ENCODE data around the gene FAM161B.

DNA sequence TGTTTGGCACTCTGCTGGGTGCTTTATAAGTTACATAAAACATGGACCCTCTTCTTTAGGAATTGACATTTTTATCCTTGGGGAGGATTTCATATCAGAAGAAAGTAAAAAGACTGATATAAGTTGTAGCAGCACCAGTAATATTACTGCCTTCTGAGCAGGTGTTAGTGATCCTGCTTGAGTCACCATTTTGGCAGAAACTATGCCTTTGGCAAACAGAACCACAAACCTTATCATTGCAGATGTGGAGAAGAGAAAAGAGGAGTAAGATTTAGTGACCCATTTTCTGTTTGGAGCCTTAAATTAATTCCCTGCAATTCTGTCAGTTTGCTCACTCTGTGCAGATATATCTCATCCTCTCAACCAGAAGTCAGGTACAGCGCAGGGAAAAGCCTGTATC lies 40.2 kb downstream of the FAM161B start:
- TF ChIP-seq, protein P1, sequence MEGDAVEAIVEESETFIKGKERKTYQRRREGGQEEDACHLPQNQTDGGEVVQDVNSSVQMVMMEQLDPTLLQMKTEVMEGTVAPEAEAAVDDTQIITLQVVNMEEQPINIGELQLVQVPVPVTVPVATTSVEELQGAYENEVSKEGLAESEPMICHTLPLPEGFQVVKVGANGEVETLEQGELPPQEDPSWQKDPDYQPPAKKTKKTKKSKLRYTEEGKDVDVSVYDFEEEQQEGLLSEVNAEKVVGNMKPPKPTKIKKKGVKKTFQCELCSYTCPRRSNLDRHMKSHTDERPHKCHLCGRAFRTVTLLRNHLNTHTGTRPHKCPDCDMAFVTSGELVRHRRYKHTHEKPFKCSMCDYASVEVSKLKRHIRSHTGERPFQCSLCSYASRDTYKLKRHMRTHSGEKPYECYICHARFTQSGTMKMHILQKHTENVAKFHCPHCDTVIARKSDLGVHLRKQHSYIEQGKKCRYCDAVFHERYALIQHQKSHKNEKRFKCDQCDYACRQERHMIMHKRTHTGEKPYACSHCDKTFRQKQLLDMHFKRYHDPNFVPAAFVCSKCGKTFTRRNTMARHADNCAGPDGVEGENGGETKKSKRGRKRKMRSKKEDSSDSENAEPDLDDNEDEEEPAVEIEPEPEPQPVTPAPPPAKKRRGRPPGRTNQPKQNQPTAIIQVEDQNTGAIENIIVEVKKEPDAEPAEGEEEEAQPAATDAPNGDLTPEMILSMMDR (IDR thresholded peaks at IDR 0.05; ENCODE audit: insufficient read depth, low read length): no peak
- TF ChIP-seq, protein P2, sequence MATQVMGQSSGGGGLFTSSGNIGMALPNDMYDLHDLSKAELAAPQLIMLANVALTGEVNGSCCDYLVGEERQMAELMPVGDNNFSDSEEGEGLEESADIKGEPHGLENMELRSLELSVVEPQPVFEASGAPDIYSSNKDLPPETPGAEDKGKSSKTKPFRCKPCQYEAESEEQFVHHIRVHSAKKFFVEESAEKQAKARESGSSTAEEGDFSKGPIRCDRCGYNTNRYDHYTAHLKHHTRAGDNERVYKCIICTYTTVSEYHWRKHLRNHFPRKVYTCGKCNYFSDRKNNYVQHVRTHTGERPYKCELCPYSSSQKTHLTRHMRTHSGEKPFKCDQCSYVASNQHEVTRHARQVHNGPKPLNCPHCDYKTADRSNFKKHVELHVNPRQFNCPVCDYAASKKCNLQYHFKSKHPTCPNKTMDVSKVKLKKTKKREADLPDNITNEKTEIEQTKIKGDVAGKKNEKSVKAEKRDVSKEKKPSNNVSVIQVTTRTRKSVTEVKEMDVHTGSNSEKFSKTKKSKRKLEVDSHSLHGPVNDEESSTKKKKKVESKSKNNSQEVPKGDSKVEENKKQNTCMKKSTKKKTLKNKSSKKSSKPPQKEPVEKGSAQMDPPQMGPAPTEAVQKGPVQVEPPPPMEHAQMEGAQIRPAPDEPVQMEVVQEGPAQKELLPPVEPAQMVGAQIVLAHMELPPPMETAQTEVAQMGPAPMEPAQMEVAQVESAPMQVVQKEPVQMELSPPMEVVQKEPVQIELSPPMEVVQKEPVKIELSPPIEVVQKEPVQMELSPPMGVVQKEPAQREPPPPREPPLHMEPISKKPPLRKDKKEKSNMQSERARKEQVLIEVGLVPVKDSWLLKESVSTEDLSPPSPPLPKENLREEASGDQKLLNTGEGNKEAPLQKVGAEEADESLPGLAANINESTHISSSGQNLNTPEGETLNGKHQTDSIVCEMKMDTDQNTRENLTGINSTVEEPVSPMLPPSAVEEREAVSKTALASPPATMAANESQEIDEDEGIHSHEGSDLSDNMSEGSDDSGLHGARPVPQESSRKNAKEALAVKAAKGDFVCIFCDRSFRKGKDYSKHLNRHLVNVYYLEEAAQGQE (IDR thresholded peaks at IDR 0.05; ENCODE audit: insufficient replicate concordance, low read depth): no peak
- no peak for TF ChIP-seq GABPA (IDR thresholded peaks at IDR 0.05; ENCODE audit: low read depth)
- no peak for TF ChIP-seq SPI1 (IDR thresholded peaks at IDR 0.05; ENCODE audit: borderline replicate concordance, low read depth)

Data from HL-60 (cell line).